MCF 10A (cell line): ENCODE data around the gene ZG16. TPM values are rescaled to one million over a fixed set of nuclear protein-coding genes. Genes with fewer than 3 reads are reported as not detected.

Source experiments
- BruUV-seq: library from RNA; stranded (reverse); fragments of 400-500 nt; replicated peaks from 2 replicates; lab custom pipeline; 2021; lab: Mats Ljungman, UMichigan
- CTCF ChIA-PET: fragments of 300-600 bp; sonication (Branson Sonifier 250); formaldehyde crosslinking; extraction: SDS; loops from one replicate; lab custom pipeline; 2021; ENCODE audit warnings: antibody characterized with exemption, inconsistent platforms; lab: Yijun Ruan, JAX
- POLR2A ChIA-PET: fragments of 300-600, 350-650 bp; sonication (Branson Sonifier 250); formaldehyde crosslinking; extraction: SDS; loops from one replicate; lab custom pipeline; 2020; ENCODE audit warnings: antibody characterized with exemption, inconsistent platforms; lab: Yijun Ruan, JAX
- DNase-seq: peaks from one replicate; pipeline ENCODE4 v3.0.0-alpha.2; 2018; ENCODE audit not compliant: unreplicated experiment
- H3K27ac Mint-ChIP-seq: one replicate; pipeline ENCODE4 v1.8.0; 2022; ENCODE audit warnings: mild to moderate bottlenecking, low read depth, mixed read lengths; ENCODE audit not compliant: unreplicated experiment
- H3K27me3 Mint-ChIP-seq: one replicate; pipeline ENCODE4 v1.8.0; 2022; ENCODE audit warnings: mixed read lengths; ENCODE audit not compliant: insufficient read depth, unreplicated experiment
- H3K36me3 Mint-ChIP-seq: one replicate; pipeline ENCODE4 v1.8.0; 2022; ENCODE audit warnings: mild to moderate bottlenecking, moderate library complexity, mixed read lengths; ENCODE audit not compliant: insufficient read depth, unreplicated experiment
- H3K4me1 Mint-ChIP-seq: one replicate; pipeline ENCODE4 v1.8.0; 2022; ENCODE audit warnings: mixed read lengths; ENCODE audit not compliant: insufficient read depth, unreplicated experiment
- H3K4me3 Mint-ChIP-seq: one replicate; pipeline ENCODE4 v1.8.0; 2022; ENCODE audit warnings: mild to moderate bottlenecking, moderate library complexity, mixed read lengths; ENCODE audit not compliant: unreplicated experiment
- H3K9me3 Mint-ChIP-seq: one replicate; pipeline ENCODE4 v1.8.0; 2022; ENCODE audit warnings: mixed read lengths; ENCODE audit not compliant: unreplicated experiment
- intact Hi-C: fragments of 100-400 bp; cut with micrococcal nuclease; formaldehyde crosslinking; loops from 2 replicates; pipeline ENCODE4 v1.14.1; 2022
- total RNA-seq: library from RNA; stranded (reverse); gene quantifications from 2 replicates; pipeline ENCODE4 v1.2.3, GENCODE V29; 2022
- TF ChIP-seq, protein P1 (sequence below): fragments of 200-600 bp; IDR thresholded peaks from one replicate; pipeline ENCODE4 v1.8.0; 2022; ENCODE audit warnings: antibody characterized with exemption, mild to moderate bottlenecking; ENCODE audit not compliant: unreplicated experiment

ZG16 gene
- total RNA-seq, 1 experiment from 2014 or later = not detected

DNA sequence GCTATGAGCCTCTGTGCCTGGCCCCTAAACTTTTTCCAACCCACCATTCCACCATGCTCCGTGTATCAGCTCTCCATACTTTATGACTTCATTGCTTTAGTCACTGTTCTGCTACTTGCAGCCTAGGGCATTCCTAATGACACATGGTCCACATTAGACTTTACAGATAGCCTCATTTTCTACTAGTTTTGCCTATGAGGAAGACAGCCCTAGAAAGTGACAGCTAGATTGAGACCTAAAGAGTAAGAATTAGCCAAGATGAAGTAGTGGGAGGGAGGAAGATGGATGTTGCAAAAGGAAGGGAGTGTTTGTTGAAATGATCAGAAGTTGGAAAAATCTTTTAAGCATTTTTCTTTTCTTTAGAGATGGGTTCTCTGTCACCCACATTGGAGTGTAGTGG lies 43.3 kb upstream of the ZG16 start:
- Mint-ChIP-seq H3K36me3 (no peaks in the 10 kb centered on the region), H3K4me1 (no peaks in the 10 kb centered on the region), H3K9me3 (no peaks in the 10 kb centered on the region), H3K4me3 (no peak overlapping the region), H3K27ac (no peak overlapping the region), H3K27me3 (peaks cover 63% of the 10 kb centered on the region)
- intact Hi-C loops = no loop called here
- no TSS peak for BruUV-seq
- TF ChIP-seq, protein P1, sequence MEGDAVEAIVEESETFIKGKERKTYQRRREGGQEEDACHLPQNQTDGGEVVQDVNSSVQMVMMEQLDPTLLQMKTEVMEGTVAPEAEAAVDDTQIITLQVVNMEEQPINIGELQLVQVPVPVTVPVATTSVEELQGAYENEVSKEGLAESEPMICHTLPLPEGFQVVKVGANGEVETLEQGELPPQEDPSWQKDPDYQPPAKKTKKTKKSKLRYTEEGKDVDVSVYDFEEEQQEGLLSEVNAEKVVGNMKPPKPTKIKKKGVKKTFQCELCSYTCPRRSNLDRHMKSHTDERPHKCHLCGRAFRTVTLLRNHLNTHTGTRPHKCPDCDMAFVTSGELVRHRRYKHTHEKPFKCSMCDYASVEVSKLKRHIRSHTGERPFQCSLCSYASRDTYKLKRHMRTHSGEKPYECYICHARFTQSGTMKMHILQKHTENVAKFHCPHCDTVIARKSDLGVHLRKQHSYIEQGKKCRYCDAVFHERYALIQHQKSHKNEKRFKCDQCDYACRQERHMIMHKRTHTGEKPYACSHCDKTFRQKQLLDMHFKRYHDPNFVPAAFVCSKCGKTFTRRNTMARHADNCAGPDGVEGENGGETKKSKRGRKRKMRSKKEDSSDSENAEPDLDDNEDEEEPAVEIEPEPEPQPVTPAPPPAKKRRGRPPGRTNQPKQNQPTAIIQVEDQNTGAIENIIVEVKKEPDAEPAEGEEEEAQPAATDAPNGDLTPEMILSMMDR = no peak
- DNase-seq = no peak
- POLR2A ChIA-PET = no interaction called here
- CTCF ChIA-PET = interaction anchor here (0.6 to 0.7 kb wide), 2 partner anchors 11 to 33 kb away, joined by 3 read pairs; no protein-coding TSS in a partner anchor

- Mint-ChIP-seq H3K36me3 (no peaks in the 10 kb centered on the region), H3K9me3 (no peaks in the 10 kb centered on the region), H3K4me1 (no peaks in the 10 kb centered on the region), H3K27me3 (peaks cover 77% of the 10 kb centered on the region), H3K4me3 (no peak overlapping the region), H3K27ac (no peak overlapping the region)
- no TSS peak for BruUV-seq
- intact Hi-C loops = no loop called here
- TF ChIP-seq, protein P1 = no peak
- ChIA-PET POLR2A (no interaction called here), CTCF (interaction anchor here (0.7 kb wide), 1 partner anchor 68 kb away, joined by 3 read pairs; no protein-coding TSS in a partner anchor)
- DNase-seq = no peak
These were observed 41.9 kb upstream of the ZG16 start for GRCh38 chr16:29736112-29736511.

- Mint-ChIP-seq H3K27me3 (peaks cover 83% of the 10 kb centered on the region), H3K9me3 (no peaks in the 10 kb centered on the region), H3K27ac (no peak overlapping the region), H3K4me3 (no peak overlapping the region), H3K36me3 (no peaks in the 10 kb centered on the region), H3K4me1 (no peaks in the 10 kb centered on the region)
- CTCF ChIA-PET = no interaction called here
- intact Hi-C loops = no loop called here
- POLR2A ChIA-PET = no interaction called here
- TF ChIP-seq, protein P1 = no peak
- no peak for DNase-seq
- no TSS peak for BruUV-seq
These were observed 41.3 kb upstream of the ZG16 start for GRCh38 chr16:29736764-29737163.

DNA sequence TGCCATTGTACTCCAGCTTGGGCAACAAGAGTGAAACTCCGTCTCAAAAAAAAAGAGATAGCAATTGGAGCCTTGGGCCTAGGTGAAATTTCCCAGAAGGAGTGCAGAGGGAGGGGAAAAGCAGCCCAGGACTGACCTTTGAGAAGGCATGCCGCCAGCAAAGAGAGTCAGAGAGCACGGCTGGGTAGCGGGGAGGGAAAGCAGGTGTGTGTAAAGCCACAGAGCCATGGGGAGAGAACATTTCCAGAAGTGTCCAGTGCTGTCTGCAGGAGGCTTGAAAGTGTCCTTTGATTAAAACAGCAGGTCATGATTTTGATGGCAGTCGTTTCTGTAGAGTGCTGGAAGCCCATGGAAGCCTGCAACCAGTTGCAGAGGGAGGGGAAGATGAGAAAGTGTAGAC lies 40.3 kb upstream of the ZG16 start:
- peaks cover 76% of the 10 kb centered on the region for H3K27me3 Mint-ChIP-seq
- no peaks in the 10 kb centered on the region for H3K36me3 Mint-ChIP-seq
- TF ChIP-seq, protein P1 = no peak
- H3K9me3 Mint-ChIP-seq = no peaks in the 10 kb centered on the region
- POLR2A ChIA-PET = interaction anchor here (0.6 kb wide), 1 partner anchor 22 kb away, joined by 3 read pairs; no protein-coding TSS in a partner anchor
- H3K4me3 Mint-ChIP-seq = no peak overlapping the region
- CTCF ChIA-PET = interaction anchor here (2.4 kb wide), 1 partner anchor 9 kb away, joined by 13 read pairs; no protein-coding TSS in a partner anchor
- H3K4me1 Mint-ChIP-seq = no peaks in the 10 kb centered on the region
- BruUV-seq = no TSS peak
- intact Hi-C loops = no loop called here
- DNase-seq = no peak
- no peak overlapping the region for H3K27ac Mint-ChIP-seq
